GM21381 (cell line): ENCODE measurements around the gene TSPAN11.

Source experiments
- ATAC-seq: cut with Tn5 transposase; IDR thresholded peaks from one replicate; pipeline ENCODE4 v1.9.1; 2021; ENCODE audit warnings: mild to moderate bottlenecking, moderate library complexity; ENCODE audit not compliant: unreplicated experiment

TSPAN11 gene

DNA sequence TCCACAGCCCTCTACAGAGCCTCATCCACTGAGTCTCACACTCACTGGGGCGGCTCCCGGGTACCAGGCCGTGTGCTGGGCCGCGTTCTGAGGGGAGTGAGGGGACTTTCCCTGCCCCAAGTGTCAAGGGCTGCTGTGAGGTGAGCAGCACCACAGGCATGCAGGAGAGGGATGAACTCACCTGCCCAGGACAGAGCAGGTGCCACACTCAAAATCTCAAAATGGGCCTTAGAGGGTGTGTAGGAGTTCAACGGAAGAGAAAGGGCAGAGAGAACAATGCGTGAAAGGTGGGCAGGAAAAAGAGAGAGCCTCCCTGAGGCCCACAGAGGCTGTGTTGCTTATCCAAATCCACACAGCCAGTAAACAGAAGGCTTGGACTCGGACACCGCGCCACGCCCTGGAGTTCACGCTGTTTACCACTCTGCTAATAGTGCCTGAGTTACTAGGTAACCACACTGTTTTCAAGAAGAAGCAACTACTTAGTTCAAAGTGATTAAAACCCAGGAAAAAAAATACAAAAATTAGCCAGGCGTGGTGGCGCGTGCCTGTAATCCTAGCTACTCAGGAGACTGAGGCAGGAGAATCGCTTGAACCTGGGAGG lies 32.7 kb downstream of the TSPAN11 start:
- ATAC-seq: no peak

DNA sequence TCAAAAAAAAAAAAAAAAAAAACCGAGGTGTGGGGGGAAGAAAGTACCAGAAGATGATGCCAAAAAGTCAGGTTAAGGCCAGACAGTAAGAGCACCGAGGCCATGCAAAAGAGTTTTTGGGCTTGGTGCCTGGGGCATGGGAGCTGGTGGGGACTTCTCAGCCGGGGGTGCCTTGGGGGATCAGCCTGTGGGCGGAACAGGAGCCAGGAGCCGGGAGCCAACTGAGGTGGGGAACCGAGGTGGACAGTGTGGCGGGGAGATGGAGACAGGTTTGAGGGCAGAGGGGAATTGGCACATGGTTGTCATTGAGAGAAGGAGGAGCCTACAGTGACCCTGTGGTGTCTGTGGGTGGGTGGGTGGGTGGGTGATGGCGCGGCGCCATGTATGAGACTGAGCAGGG lies 33.2 kb downstream of the TSPAN11 start:
- no peak for ATAC-seq

DNA sequence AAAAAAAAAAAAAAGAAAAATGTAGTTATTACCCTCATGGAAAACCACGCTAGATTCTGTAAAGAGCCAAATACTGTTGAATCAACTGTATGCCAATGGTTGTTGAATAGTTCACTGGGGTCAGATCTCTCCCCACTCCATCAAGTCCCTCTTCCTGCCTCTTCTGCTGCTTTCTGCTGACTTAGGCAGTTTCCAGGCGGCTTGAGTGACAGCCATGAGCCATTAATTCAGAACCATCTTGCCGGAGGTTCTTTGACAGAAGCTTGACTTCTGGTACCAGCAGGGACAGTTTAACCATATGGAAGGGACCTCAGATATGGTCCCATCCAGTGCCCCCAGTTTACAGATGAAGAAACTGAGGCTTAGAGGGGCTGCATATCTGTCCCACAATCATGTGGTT lies 34.5 kb downstream of the TSPAN11 start:
- no peak for ATAC-seq

DNA sequence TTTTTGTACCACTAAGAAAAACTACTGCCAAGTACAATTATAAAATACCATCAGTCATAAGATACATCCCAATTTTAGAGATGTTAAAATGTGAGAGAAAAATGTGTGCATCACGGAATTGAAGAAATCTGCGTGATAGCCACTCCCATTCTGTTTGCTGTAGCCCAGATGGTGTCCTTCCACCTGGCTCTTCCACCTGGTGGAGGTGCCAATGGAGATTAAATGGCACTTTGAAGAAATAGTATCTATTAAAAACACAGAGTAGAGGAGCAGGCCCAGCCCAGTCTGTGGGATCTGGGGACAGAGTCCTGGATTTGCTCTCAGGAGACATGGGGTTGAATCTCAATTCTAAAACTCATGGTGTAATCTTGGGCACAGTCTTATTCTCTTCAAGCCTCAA lies 35.5 kb downstream of the TSPAN11 start:
- no peak for ATAC-seq

DNA sequence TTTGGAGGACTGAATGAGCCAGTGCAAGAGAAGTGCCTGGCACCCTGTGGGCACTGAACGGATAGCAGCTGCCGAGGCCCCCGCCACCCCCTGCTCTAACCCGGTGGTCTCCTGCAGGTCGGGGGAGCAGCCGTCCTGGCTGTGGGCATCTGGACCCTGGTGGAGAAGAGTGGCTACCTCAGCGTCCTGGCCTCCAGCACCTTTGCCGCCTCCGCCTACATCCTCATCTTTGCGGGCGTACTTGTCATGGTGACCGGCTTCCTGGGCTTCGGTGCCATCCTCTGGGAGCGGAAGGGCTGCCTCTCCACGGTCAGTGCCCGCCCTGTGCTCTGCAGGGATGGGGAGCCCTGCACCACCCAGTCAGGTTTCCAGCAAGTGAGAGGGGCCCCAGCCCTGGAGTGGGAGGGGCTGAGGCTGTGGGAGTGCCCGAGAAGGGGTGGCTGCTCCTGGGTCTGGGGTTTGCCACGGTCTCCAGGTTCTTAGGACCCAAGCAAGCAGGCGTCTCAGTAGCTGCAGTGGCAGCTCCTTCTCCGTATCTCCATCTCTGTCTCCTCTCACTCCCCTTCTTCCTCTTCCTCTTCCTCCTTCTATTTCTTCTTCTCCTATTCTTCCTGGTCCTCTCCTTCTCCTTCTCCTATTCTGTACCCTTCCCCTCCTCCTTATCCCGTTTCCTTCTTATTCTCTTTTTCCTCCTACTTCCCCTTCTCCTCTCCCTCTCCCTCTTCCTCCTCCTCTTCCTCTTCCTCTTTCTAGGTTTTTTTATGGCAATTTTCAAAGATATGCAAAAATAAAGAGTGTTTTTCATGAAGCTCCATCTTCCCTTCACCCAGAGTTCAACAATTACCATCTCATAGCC lies 37.4 kb downstream of the TSPAN11 start:
- no peak for ATAC-seq

DNA sequence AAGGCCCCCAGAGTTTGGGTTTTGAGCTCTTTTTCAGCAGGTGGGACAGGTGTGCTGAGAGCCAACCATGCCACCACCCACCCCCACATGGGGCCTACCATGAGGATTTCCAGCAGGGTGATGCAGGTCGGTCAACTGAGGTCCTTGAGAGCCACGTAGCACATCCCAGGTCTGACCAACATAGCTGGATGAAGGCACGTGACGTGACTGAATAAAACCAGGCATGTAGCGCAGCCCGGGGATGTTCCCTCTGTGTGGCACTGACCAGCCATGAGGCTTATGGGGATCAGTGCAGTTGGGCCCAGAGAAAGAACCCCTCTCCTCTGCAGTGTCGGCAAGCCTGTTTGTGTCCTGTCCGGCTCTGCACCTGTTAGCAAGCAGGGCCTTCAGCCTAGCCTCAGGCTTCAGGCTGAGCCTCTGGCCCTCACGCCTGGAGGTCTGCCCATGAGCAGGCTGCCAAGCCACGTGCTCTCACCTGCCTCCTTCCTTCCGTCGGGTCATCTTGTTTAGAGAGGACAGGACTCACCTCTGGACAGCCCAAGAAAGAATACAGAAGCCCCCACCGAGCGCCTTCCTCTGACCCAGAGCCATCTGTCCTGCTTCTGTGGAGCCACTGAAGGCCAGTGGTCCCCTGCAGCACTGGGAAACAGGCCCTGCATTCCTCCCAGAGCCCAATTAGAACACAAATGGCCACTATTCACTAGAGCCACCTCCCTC lies 38.5 kb downstream of the TSPAN11 start:
- ATAC-seq: no peak

DNA sequence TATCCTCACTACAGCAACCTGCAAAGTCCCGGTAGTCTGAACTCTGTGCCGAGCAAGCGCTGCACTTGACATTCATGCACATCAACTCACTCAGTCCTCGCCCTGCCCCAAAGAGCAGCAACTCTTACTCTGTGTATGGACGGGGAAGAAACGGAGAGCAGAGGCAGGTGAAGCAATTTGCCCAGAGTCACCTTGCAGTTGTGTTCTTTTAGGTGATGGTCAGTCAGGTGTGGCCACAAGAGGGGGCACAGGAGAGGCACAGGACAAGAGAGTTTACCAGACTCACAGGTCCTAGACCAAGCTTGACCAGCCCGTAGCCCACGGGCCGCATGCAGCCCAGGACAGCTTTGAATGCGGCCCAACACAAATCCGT lies 39.1 kb downstream of the TSPAN11 start:
- ATAC-seq: no peak

DNA sequence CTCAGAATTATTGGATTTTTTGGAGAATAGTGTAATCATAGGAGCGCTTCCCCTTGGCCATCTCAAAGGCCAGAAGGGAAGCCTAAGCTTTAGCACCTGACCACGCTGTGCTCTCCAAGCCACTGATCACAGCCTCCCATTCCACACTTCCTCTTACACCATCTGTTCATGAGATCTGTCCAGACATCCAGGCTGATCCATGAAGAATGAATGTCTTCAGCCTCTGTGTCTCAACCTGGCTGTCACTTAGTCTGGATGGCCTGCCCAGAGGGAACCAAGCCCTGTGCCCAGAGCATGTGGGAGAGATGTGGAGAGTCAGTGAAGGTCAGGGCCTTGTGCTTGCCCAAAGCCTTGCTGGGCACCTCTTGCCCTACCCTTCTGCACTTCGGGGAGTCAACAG lies 40.5 kb downstream of the TSPAN11 start:
- no peak for ATAC-seq

DNA sequence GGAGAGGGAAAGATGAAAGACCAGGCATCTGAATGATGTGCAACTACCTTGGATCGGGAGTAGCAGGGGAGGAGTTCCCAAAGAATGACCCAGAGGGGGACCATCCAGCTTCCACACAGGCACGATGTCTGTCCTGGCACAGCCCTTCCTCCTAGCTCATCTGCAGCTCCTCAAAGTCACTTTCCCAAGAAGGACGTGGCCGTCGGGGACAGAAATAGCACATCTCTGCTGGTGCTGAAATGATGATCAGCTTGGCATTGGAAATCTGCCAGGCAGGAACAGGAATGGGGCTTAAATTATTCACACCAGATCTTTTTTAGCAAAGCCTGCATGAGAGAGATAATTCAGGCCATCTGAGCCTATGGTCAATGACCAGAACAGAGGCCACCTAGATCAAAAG lies 41.7 kb downstream of the TSPAN11 start:
- ATAC-seq: no peak

DNA sequence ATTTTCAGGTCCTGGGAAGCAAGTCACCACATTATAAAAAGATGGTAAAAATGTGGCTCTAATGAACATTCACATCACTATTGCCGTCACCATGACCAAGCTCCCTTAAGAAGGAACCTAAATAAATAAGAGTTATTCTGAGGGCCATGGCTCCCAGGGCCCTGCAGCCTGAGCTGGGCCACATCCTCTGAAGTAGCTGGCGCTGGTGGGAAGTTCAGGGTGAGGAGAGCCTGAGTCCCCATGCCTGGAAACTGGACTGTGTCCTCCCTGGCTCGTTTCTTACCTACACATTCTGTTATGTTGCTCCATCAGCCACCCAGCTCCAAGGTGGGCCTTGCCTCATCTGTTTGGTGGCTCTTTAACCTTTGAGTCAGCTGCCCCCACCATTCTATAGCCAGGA lies 42.5 kb downstream of the TSPAN11 start:
- no peak for ATAC-seq

DNA sequence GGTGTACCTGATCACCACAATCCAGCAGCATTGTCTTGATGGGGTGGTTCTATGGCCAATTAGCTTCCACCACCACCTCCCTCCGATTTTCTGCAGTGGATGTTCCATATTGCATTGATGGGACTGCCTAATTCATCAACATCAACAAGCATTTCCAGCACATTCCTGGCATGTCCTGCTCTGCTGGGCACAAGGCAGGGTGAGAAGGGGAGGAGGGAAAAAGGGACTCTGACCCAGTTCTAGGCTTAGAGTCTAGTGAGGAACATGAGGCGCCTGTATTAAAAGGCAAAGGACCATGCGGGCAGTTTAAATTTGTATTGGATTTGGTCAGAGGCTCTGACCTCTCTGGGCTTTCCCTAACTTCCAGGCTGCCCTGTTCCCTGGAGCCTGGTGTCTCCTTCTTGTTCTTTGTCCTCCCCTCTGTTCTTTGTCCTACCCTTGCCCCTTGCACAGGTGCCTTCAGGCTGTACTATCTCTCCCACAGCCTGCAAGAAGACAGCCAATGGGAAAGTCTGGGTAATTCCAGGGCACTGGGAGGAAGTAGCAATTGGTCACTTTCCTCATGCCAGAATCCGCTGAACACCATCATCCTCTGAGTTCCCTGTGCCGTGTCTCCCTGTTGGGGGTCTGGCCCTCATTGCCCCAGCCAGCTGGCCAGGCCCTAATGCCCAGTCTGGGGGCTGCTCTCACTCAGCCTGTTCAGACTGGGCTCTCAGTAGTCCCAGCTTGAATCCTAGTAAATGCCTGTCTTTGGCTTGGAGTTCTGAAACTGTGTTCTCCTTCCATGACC lies 43.3 kb downstream of the TSPAN11 start:
- ATAC-seq: no peak

DNA sequence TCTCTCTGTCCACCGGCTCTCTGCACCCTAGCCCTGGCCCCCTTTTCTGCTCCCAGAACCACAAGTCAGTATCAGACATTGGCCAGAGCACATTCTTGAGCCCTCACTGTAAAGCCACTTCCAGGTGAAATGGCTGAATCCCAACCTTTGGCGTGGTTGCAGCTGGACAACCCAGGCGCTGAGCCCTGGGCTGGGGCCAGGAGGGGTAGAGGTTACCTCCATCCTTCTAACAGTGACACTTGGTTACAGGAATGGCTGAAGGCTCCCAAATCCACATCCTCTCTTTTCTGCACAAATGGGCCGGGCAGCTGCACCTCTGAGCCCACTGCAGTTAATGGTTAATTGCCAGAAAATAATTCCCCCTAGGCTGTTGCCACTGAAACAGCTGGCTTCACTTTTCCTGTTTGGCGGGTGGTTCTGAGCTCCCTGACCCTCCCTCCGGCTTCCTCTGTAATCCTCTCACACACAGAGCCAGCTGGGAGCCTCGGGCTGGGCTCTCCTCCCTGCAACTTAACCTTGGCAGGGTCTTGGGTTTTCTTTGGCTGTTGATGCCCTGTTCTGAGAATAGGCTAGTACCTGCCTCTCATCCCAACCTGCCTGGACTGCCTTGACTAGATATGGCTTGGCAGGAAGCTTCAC lies 44.1 kb downstream of the TSPAN11 start:
- no peak for ATAC-seq

DNA sequence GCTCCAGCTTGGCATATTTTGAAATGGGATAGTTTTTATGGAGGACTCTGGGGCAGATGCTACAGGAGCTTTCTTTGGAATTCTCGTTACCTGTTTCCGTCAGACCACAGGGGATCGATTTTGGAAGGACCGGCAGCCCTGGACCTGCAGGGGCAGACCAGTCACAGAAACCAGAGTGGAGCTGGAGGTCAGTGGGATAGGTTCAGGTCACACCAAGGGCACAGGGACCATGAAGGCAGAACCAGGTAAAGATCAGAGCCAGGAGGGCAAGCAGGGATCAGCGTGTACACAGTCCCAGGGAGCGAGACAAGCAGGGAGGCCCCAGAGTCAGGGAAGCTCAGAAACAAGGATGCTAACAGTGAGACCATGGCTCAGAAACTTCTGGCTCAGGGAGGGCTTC lies 45.5 kb downstream of the TSPAN11 start:
- no peak for ATAC-seq

DNA sequence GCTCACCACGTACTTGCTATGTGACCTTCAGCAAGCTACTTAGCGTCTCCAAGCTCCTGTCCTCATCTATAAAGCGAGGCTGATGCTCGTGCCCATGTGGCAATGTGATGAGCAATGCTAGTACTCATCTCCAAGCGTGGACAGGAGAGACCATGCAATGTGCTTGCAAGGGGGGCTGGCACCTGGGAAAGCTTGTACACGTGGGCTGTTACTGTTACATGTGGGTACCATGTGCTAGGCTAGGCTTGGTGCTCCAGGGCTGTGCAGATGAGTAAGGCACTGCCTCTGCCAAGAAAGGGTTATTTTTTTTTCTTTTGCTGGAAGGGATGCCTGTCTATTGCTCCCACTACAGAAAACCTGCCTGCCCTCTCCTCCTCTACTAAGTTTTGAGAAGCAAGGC lies 46.6 kb downstream of the TSPAN11 start:
- ATAC-seq: no peak

DNA sequence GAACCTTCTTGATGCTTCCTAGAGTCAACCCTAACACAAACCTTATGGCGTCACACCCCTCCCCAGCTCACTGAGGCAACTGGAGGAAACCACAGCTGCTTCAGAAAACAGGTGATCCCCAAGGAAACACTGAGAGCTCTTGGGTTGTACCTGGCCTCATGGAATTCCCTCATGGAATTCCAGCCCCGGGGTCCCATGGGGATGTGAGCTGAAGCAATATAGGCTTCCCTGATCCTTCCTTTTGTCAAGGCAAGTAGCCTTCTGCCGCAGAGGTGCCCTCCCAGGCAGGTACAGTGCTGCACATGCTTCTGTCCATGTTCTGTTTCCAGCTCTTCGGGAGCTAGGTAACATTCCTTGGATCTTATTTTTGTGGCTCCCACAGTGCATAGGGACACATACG lies 47.3 kb downstream of the TSPAN11 start:
- no peak for ATAC-seq

DNA sequence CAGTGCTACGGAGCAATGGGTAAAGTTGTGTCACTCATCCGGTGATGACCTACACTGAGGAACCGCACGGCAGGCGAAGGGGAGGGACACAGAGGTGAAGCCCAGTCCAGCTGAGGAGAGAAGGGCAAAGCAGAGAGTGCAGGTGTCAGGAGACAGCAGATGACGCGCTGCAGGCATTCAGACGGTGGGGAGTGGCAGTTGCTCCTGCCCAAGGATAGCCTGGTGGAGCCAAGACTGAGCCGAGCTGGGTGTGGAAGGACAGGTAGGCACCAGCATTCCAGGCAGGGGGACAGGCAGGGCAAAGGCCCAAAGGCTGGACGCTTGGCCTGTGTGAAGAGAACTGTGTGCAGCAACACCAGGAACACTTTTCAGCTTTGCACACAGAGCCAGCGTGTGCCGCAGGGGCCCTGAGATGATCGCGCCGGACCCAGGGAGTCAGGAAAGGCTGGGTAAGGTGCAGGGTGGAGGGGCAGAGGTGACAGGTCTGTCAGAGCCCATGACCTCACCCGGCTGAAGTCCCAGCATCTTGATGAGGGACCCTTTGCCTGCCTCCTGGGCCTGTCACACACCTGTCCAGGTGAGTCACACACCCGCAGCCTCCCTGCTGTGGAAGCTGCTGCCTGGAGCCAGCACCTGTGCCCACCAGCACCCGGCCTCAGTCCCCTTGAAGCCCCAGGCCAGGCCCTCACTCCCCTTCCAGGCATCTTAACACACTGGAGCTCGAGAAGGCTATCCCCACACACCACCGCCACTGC lies 48.4 kb downstream of the TSPAN11 start:
- ATAC-seq: no peak

DNA sequence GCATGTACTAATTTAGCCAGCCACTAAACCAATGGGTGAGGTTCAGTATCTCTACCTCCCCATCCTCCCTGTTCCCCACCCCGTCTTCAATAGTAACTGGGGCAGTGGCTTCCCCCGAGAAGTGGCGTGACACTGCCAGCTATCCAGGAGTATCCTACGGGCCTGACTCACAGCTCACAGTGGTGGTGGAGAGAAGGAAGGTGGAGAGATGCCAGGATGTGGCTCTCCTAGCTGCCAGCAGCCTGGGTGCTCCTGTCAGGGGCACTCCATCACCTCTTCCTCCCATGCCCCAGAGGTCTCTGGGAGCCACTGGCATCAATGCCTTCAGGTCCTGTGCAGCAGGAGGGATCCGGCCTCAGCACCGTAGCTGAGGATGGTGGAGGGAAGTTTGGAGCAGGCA lies 49.0 kb downstream of the TSPAN11 start:
- no peak for ATAC-seq

DNA sequence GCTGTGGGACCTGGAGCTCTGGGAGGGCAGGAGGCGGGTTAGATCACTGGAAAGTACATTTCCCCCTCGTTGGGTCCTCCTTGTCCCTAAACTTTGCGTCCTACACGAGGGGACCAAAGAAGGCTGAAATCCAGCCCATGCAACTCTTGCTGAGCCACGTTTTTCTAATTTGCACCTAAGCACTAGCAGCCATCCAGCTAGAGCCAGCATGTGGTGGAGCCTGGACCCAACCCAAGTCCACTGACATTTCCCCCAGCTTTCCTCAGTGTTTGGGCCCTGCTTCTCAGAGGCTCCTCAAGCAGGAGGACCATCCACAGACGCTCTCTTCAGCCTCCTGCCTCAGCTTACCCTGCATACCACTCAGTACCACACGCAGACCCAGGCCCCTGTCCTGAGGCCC lies 49.7 kb downstream of the TSPAN11 start:
- no peak for ATAC-seq

DNA sequence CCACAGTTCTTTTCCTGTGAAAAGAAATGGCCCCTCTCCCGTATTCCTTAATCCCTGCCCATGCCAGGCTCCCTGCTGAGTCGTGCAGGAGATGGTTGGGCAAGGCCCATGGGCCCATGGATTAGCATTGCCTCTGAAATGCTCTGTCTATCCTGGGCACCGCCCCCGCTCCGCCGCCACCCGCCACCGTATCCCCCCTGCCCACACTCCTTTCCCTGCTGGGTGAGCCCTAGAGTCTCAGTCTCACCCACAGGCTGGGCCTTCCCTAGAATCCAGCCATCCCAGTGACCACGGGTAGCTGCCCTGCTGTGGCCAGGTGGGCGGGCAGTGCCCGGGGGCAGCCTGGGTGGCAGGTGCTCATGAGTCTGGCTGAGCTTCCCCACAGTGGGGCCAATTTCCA lies 50.6 kb downstream of the TSPAN11 start:
- no peak for ATAC-seq
